Endothelial cell (in vitro differentiated cells): ENCODE results near the gene ZNF469. TPM values are rescaled to one million over a fixed set of nuclear protein-coding genes. Genes with fewer than 3 reads are reported as not detected.
A peak's percentile ranks its signal among the peaks of the same experiment; 100 is the strongest.

Experiments
- DNase-seq: peaks from one replicate; pipeline ENCODE4 v3.0.0; 2021; ENCODE audit warnings: low spot score
- H3K27ac Mint-ChIP-seq: one replicate; pipeline ENCODE4 v1.8.0; 2021; ENCODE audit warnings: mixed read lengths, inconsistent platforms; ENCODE audit not compliant: unreplicated experiment
- H3K27me3 Mint-ChIP-seq: one replicate; pipeline ENCODE4 v1.8.0; 2021; ENCODE audit warnings: mild to moderate bottlenecking, moderate library complexity, mixed read lengths, inconsistent platforms; ENCODE audit not compliant: unreplicated experiment
- H3K36me3 Mint-ChIP-seq: one replicate; pipeline ENCODE4 v1.8.0; 2021; ENCODE audit warnings: mild to moderate bottlenecking, low read depth, mixed read lengths, inconsistent platforms; ENCODE audit not compliant: unreplicated experiment
- H3K4me1 Mint-ChIP-seq: one replicate; pipeline ENCODE4 v1.8.0; 2021; ENCODE audit warnings: mild to moderate bottlenecking, mixed read lengths, inconsistent platforms; ENCODE audit not compliant: unreplicated experiment
- H3K4me3 Mint-ChIP-seq: one replicate; pipeline ENCODE4 v1.8.0; 2021; ENCODE audit warnings: mild to moderate bottlenecking, mixed read lengths, inconsistent platforms; ENCODE audit not compliant: unreplicated experiment
- H3K9me3 Mint-ChIP-seq: one replicate; pipeline ENCODE4 v1.8.0; 2021; ENCODE audit warnings: mixed read lengths, inconsistent platforms; ENCODE audit not compliant: unreplicated experiment
- CTCF ChIP-seq: fragments of 200-600 bp; sonication (generic); IDR thresholded peaks from one replicate; pipeline ENCODE4 v1.5.0; 2021; ENCODE audit warnings: antibody characterized with exemption; ENCODE audit not compliant: unreplicated experiment
- total RNA-seq: library from RNA; stranded (reverse); fragmentation: NEBNext Ultra II Directional; extraction: Animal tissue kit (Norgen Biotek cat#: 25700); gene quantifications from one replicate; pipeline ENCODE4 v1.2.1, GENCODE V29; 2021; ENCODE audit not compliant: unreplicated experiment

Gene ZNF469
- total RNA-seq, 1 donor from 2014 or later, result 14.7 TPM

- no peak for TF ChIP-seq CTCF
- Mint-ChIP-seq H3K4me1 (no peaks in the 10 kb centered on the region), H3K27ac (no peak overlapping the region), H3K4me3 (no peak overlapping the region), H3K27me3 (peaks cover 9% of the 10 kb centered on the region), H3K9me3 (peaks cover 6% of the 10 kb centered on the region), H3K36me3 (peaks cover 4% of the 10 kb centered on the region)
- no peak for DNase-seq
These were observed 34.2 kb upstream of the ZNF469 start for GRCh38 chr16:88348377-88349152.

- DNase-seq, result no peak
- peaks cover 9% of the 10 kb centered on the region for H3K27me3 Mint-ChIP-seq
- H3K4me1 Mint-ChIP-seq, result no peaks in the 10 kb centered on the region
- no peak overlapping the region for H3K4me3 Mint-ChIP-seq
- peak overlapping the region; percentile 55 for H3K27ac Mint-ChIP-seq
- no peaks in the 10 kb centered on the region for H3K36me3 Mint-ChIP-seq
- H3K9me3 Mint-ChIP-seq, result no peaks in the 10 kb centered on the region
- no peak for TF ChIP-seq CTCF
These were observed 33.4 kb upstream of the ZNF469 start for GRCh38 chr16:88349153-88349902.

GRCh38 chr16:88349903-88350900 is 32.6 kb upstream of the ZNF469 start:
- DNase-seq, result no peak
- H3K4me1 Mint-ChIP-seq, result no peaks in the 10 kb centered on the region
- no peak for TF ChIP-seq CTCF

GRCh38 chr16:88350922-88351321 is 31.8 kb upstream of the ZNF469 start:
- H3K36me3 Mint-ChIP-seq, result no peaks in the 10 kb centered on the region
- H3K4me3 Mint-ChIP-seq, result no peak overlapping the region
- H3K27me3 Mint-ChIP-seq, result peaks cover 9% of the 10 kb centered on the region
- no peak overlapping the region for H3K27ac Mint-ChIP-seq
- no peaks in the 10 kb centered on the region for H3K9me3 Mint-ChIP-seq
- no peak for TF ChIP-seq CTCF
- no peaks in the 10 kb centered on the region for H3K4me1 Mint-ChIP-seq
- DNase-seq, result no peak

More at GRCh38 chr16:88349903-88350900, 32.6 kb upstream of the ZNF469 start:
- Mint-ChIP-seq H3K27me3 (peaks cover 9% of the 10 kb centered on the region), H3K9me3 (no peaks in the 10 kb centered on the region), H3K36me3 (no peaks in the 10 kb centered on the region), H3K4me3 (no peak overlapping the region), H3K27ac (no peak overlapping the region)
